Measurements from ENCODE around the gene S1PR4. TPM values are rescaled to one million over a fixed set of nuclear protein-coding genes. Genes with fewer than 3 reads are reported as not detected.

S1PR4 gene
- total and polyA plus RNA-seq, 9 of the 15 experiments (the other 6 are each of a cell fraction or from before 2014, with no cell fraction given): 0.27 TPM; not detected in 8

DNA sequence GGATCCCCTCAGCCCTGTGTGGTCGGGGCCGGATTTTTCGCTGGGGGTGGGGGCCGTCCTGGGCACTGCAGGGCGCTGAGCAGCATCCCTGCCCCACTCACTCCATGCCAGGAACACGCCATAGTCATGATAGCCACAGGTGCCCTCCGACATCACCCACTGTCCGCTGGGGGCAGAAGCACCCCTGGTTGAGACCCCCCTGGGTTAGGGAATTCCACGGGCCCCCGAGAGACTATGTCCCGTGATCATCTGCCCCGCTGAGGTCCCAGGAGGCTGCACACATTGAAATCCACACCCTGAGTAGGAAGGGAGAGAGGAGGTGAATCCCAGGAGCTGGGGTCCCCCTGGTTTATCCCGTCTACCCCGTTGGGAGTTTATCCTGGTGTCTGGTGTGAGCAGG, 23.3 kb downstream of the S1PR4 start:
- DNase-seq (ENCODE audit: extremely low read depth in 1 of 4, low spot score in 3 of 4) (no peak), ATAC-seq (no peak), FAIRE-seq (no peak)
- intact Hi-C loops (cut with micrococcal nuclease): no loop called here
- Histone ChIP-seq H3K27ac (ENCODE audit: extremely low read depth, low read depth, low read length) (no peak overlapping the region), H3K9me3 (replicated peaks; ENCODE audit: control insufficient read depth, insufficient read depth, low read depth, low read length) (no peaks in the 10 kb centered on the region), H3K79me2 (ENCODE audit: control insufficient read depth, insufficient read depth, low read length) (no peaks in the 10 kb centered on the region), H3K9me1 (ENCODE audit: control insufficient read depth, insufficient read depth, low read length) (no peaks in the 10 kb centered on the region), H3K4me2 (ENCODE audit: insufficient read depth, low read length) (no peak overlapping the region), H4K20me1 (replicated peaks; ENCODE audit: control insufficient read depth, insufficient read depth, low read length) (no peaks in the 10 kb centered on the region), H3K4me1 (replicated peaks in 1 of 2; ENCODE audit: control insufficient read depth in 2 of 2, insufficient read depth in 2 of 2, low read length in 2 of 2) (peaks cover 0 to 41% of the 10 kb centered on the region in 2 experiments; a peak in 2 of 5 replicates), H3K9ac (ENCODE audit: insufficient read depth in 1 of 2, low read depth in 2 of 2, low read length in 2 of 2) (no peak overlapping the region), H2AFZ (ENCODE audit: low read depth, low read length) (no peak overlapping the region), H3K4me3 (no peak overlapping the region), H3K36me3 (ENCODE audit: control insufficient read depth, insufficient read depth, low read length) (peaks cover 76% of the 10 kb centered on the region; the same call in 2 of the 3 replicates), H3K27me3 (ENCODE audit: control insufficient read depth in 2 of 2, insufficient read depth in 2 of 2, low read length in 2 of 2) (no peaks in the 10 kb centered on the region)
- no TSS peak for BruUV-seq (replicated peaks)
- in situ Hi-C loops (cut with MboI): no loop called here
- TF ChIP-seq HDAC8 (tag; IDR thresholded peaks at IDR 0.05): no peak
- no peak for TF ChIP-seq RBM34 (IDR thresholded peaks at IDR 0.05; ENCODE audit: borderline replicate concordance, insufficient read depth, low read length)
- TF ChIP-seq NELFE (IDR thresholded peaks at IDR 0.05; ENCODE audit: insufficient read depth, insufficient read length): no peak
- TF ChIP-seq, protein P1, sequence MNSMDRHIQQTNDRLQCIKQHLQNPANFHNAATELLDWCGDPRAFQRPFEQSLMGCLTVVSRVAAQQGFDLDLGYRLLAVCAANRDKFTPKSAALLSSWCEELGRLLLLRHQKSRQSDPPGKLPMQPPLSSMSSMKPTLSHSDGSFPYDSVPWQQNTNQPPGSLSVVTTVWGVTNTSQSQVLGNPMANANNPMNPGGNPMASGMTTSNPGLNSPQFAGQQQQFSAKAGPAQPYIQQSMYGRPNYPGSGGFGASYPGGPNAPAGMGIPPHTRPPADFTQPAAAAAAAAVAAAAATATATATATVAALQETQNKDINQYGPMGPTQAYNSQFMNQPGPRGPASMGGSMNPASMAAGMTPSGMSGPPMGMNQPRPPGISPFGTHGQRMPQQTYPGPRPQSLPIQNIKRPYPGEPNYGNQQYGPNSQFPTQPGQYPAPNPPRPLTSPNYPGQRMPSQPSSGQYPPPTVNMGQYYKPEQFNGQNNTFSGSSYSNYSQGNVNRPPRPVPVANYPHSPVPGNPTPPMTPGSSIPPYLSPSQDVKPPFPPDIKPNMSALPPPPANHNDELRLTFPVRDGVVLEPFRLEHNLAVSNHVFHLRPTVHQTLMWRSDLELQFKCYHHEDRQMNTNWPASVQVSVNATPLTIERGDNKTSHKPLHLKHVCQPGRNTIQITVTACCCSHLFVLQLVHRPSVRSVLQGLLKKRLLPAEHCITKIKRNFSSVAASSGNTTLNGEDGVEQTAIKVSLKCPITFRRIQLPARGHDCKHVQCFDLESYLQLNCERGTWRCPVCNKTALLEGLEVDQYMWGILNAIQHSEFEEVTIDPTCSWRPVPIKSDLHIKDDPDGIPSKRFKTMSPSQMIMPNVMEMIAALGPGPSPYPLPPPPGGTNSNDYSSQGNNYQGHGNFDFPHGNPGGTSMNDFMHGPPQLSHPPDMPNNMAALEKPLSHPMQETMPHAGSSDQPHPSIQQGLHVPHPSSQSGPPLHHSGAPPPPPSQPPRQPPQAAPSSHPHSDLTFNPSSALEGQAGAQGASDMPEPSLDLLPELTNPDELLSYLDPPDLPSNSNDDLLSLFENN (IDR thresholded peaks at IDR 0.05; ENCODE audit: low read depth in 2 of 2, low read length in 2 of 2): no peak
- TF ChIP-seq ZNF436 (CRISPR knock-in tag; IDR thresholded peaks at IDR 0.05): no peak
- TF ChIP-seq POLR2AphosphoS2 (IDR thresholded peaks at IDR 0.05; ENCODE audit: low read length): no peak
- TF ChIP-seq NCOA1 (IDR thresholded peaks at IDR 0.05; ENCODE audit: low read depth): no peak
- ChIA-PET POLR2A (no interaction called here), CTCF (ENCODE audit: low intra/inter-chr PET ratio) (interaction anchor here (0.6 kb wide), 1 partner anchor 235 kb away, joined by 6 read pairs; no protein-coding TSS in a partner anchor)
- WGBS (ENCODE audit: insufficient coverage, low coverage, missing lambda C conversion rate): 91% methylated on average over 9 of the region's 14 CpGs

All from K562 (cell line).